GM21360 (cell line): ENCODE results near the gene SLC17A1.

Experiments used
- ATAC-seq: cut with Tn5 transposase; IDR thresholded peaks from one replicate; pipeline ENCODE4 v1.9.1; 2021; ENCODE audit warnings: mild to moderate bottlenecking, moderate library complexity; ENCODE audit not compliant: unreplicated experiment

SLC17A1 gene, protein sequence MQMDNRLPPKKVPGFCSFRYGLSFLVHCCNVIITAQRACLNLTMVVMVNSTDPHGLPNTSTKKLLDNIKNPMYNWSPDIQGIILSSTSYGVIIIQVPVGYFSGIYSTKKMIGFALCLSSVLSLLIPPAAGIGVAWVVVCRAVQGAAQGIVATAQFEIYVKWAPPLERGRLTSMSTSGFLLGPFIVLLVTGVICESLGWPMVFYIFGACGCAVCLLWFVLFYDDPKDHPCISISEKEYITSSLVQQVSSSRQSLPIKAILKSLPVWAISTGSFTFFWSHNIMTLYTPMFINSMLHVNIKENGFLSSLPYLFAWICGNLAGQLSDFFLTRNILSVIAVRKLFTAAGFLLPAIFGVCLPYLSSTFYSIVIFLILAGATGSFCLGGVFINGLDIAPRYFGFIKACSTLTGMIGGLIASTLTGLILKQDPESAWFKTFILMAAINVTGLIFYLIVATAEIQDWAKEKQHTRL

GRCh38 chr6:25831532-25832306 lies at the start of gene SLC17A1:
SLC17A1 (minus strand) TSS chr6:25832052; CDS start chr6:25830557, 1,495 bp downstream.
- ATAC-seq = no peak

GRCh38 chr6:25880601-25881000 lies 48.7 kb upstream of the SLC17A1 start:
- no peak for ATAC-seq

DNA sequence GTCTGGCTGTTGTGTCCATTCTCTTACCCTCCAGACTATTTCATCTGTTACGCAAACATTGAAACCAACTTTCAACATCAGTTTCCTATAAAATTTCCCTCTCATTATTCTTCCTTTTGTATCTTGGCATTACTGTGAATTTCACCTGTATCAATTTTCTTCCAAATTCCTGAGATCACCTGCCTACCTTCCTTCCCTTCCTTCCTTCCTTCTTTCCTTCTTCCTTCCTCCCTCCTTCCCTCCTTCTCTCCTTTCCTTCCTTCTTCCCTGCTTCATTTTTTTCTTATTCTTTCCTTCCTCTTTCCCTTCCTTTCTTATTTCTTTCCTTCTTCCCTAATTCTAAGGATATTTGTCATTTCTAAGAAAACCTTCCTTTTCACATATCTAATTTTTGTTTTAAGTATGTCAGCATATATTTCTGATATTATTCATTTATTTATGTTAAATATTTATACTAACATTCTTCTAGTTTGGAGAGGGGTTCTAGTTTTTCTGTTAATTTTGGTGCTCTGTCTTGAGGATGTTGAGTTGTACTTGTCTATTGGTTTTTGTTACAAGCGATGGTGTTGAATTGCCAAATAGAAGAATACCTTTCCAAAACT lies 47.0 kb upstream of the SLC17A1 start:
- ATAC-seq = no peak

DNA sequence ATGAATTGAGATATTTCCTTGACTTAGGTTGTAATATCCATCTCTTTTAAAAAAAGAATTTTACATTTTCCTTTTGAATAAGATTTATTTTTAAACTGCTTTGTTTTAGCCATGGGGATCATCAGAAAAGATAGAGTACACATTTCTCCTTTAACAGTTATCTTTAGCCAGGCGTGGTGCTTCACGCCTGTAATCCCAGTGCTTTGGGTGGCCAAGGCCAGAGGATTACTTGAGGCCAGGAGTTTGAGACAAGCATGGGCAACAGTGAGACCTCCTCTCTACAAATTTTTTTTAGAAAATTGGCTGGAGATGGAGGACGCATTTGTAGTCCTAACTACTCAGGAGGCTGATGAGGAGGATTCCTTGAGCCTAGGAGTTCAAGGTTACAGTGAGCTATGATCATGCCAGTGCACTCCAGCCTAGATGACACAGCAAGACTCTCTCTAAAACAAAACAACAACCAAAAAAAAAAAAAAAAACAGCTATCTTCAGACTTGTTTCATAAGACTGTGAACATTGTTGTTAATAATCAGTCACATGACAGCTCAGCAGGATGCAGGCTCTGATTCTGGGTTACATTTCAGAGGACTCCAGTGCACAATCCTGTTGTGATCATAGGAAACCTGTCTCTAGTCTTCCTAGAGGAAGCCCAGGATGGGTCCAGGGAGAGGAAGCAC lies 44.2 kb upstream of the SLC17A1 start:
- no peak for ATAC-seq

- no peak for ATAC-seq
These were observed 43.7 kb upstream of the SLC17A1 start for GRCh38 chr6:25875563-25875905.

DNA sequence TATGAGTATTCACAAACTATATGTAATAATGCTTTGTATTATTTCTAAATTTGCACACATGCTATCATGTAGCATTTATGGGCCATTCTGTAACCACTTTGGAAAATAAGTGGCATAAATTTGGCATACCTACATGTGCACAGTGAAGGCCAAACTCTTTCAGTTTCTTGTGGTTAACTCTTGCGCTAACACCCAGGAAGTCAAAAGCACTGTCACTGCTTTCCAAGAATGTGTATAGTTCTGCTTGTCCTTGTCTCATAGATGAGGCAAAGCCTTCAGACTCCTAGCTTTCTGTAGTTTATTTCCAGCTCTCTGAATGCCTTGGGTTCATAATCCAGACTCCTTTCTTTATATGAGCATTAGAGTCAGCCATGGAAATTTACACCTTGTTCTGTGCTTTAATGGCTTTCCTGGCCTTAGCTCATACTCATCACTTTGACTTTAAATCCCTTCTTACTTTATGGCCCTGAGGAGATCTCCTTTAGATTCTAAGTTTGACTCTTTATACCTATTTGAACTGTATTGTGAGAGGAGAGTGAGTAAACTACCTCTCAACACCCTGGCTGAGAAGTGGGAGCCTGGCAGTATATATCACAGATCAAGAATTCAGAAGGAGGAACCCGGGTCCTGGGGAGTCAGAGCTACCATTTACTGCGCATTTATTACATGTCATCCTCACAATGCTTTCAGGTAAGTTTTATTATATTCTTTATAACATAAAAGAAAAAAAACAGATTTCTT lies 43.1 kb upstream of the SLC17A1 start:
- no peak for ATAC-seq

DNA sequence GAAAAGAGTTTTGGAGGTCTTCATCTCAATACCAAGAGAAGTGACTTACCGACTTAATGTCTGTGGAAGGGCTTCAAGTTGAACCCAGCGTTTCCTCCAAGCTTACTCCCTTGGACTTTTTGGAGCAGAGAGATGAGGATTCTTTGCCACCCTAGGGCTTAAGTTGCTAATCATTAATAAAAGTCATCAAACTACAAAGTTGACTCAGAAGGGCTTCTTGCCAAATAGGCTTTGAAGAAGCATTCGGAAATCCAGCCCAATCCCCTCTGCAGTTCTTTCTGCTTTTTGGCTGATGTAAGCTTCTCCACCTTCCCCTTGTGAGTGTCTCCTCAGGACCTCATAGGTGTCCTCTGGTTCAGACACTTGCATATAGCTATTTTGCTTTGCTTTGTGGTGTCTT lies 42.3 kb upstream of the SLC17A1 start, which contains the start of gene SLC17A3:
Gene SLC17A3, minus strand, starts transcription at position 126 of the 400 bp plus-strand sequence. CDS start 5,856 bp downstream, outside the sequence.
- no peak for ATAC-seq

DNA sequence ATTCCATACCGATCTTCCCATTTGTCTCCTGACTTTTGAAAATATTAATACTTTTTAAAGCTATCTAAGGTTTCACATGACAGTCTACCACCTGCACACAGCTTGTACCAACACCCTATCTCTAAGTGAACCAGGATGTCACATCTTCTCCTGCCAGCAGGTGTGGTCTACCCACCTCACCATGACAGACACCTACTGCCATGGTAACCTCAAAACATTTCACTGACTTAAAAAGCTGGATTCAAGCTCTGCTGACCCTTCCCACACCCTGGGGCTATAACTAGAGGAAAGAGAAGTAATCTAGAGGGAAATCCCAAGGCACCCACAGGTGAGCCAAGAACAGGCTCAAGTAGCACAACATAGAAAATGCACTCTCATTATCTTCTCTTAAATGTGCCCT lies 41.0 kb upstream of the SLC17A1 start:
- ATAC-seq = no peak

GRCh38 chr6:25869840-25870239 lies 38.0 kb upstream of the SLC17A1 start:
- ATAC-seq = no peak

GRCh38 chr6:25868436-25869183 lies 36.8 kb upstream of the SLC17A1 start:
- no peak for ATAC-seq

- no peak for ATAC-seq
These were observed 34.2 kb upstream of the SLC17A1 start for GRCh38 chr6:25866011-25866410.

GRCh38 chr6:25863360-25863759 lies 31.5 kb upstream of the SLC17A1 start:
- no peak for ATAC-seq

- ATAC-seq = no peak
These were observed 30.3 kb upstream of the SLC17A1 start for GRCh38 chr6:25862199-25862598.

DNA sequence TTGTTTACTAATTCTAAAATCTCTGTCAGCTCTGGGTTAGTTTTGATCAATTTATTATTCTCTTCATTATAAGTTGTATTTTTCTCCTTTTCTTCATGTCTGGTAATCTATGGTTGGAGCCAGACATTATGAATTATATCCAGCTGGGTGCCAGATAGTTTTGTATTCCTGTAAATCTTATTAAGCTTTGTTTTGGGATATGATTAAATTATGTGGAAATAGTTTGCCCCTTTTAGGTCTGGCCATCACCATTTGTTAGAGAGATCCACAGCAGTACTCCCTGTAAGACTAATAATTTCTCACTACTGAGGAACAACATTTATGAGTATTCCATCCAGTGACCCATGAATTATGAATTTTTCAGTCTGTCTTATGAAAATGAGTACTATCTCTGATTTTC lies 20.9 kb upstream of the SLC17A1 start:
- ATAC-seq = no peak

DNA sequence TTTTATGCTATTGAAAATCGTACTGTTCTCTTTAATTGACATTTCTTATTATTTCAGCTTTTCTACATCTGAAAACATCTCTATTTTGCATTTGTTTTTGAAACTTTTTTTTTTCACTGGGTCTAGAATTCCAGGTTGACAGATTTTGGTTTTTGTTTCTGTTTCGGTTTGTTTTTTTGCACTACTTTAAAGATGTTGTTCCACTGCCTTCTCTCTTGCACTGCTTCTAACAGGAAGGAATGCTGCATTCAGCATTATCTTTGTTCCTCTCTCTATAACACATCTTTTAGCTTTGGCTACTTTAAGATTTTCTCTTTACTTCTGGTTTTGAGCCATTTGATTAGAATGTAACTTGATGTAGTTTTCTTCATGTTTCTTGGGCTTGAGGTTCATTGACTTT lies 20.1 kb upstream of the SLC17A1 start:
- ATAC-seq = no peak

DNA sequence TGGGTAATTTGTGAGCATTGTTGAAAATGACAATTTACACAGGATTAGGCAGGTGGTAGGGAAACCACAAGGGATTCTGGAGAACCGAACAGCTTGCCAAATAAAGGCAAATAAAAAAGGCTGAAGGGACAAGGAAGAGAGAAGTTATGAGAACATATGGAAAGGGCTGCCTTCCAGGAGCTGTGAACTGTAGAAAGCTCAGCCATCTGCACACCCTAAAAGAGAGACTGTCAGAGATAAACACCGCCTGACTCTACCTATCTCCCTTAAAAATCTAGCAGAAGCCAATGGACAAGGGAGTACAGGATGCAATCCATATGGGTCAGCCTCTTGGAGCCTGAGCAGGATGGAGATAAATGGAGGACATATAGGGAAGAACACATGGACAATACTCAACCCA lies 12.7 kb upstream of the SLC17A1 start:
- no peak for ATAC-seq

DNA sequence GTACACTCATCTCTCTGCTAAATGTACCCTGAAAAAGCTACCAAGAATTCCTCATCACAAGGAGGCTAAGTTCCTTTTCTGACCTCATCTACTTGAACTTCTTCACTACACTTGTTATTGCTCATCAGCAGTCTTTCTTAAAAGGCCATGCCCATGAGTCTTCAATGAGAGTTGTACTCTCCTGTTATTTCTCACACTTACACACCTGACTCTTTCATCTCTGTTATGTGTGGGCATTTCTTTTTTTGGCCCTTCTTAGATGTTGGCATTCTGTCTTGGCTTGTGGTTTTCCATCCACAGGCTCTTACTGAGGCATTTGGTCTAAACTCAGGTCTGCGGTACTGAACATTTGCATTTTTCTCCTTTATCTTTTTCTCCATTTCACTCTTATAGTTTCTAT lies 10.7 kb upstream of the SLC17A1 start:
- peak; percentile 59 for ATAC-seq

GRCh38 chr6:25835442-25836283 lies 3.8 kb upstream of the SLC17A1 start:
- ATAC-seq = no peak

GRCh38 chr6:25834950-25835349 lies 3.1 kb upstream of the SLC17A1 start:
- no peak for ATAC-seq
